Aorta (tissue), 5 donors: ENCODE results near the gene TSPAN18. TPM values are rescaled to one million over a fixed set of nuclear protein-coding genes. Genes with fewer than 3 reads are reported as not detected.

ENCODE experiments used
- ATAC-seq: fragments of 200-7000 bp; cut with Tn5 transposase; one replicate; pipeline ENCODE4 v1.9.1; 2022; ENCODE audit warnings: moderate library complexity; ENCODE audit not compliant: low FRiP score
- DNase-seq, 2 donors: peaks; one replicate each; pipeline ENCODE4 v3.0.0-alpha.2; 2020
- H3K27ac ChIP-seq, 2 donors: one replicate each; pipeline ENCODE4 v1.5.1; 2013; ENCODE audit warnings: low read length in 2 of 2, mild to moderate bottlenecking in 2 of 2, moderate library complexity in 2 of 2, control low read depth in 1 of 2, inconsistent platforms in 1 of 2, low read depth in 1 of 2
- H3K27me3 ChIP-seq, 2 donors: one replicate each; pipeline ENCODE4 v1.6.1; 2013; ENCODE audit warnings: control low read depth in 1 of 2, low read length in 1 of 2, mild to moderate bottlenecking in 1 of 2, moderate library complexity in 1 of 2; ENCODE audit not compliant: insufficient read depth in 2 of 2, control insufficient read depth in 1 of 2
- H3K36me3 ChIP-seq, 2 donors: one replicate each; pipeline ENCODE4 v1.6.1; 2013; ENCODE audit warnings: control low read depth in 1 of 2, low read length in 1 of 2, mild to moderate bottlenecking in 1 of 2; ENCODE audit not compliant: insufficient read depth in 2 of 2, control insufficient read depth in 1 of 2
- H3K4me1 ChIP-seq, 2 donors: one replicate each; pipeline ENCODE4 v1.6.1; 2013; ENCODE audit warnings: low read length in 2 of 2, control low read depth in 1 of 2, mild to moderate bottlenecking in 1 of 2, moderate library complexity in 1 of 2; ENCODE audit not compliant: insufficient read depth in 2 of 2, control insufficient read depth in 1 of 2
- H3K4me3 ChIP-seq, 2 donors: one replicate each; pipeline ENCODE4 v1.5.1; 2013; ENCODE audit warnings: low read length in 2 of 2, control low read depth in 1 of 2, mild to moderate bottlenecking in 1 of 2
- H3K9me3 ChIP-seq: one replicate; pipeline ENCODE4 v1.6.1; 2013; ENCODE audit warnings: mild to moderate bottlenecking, low read length; ENCODE audit not compliant: control insufficient read depth
- WGBS, 2 donors: extraction: QIAGEN DNeasy Blood & Tissue Kit; methylation state at CpG; one replicate each; pipeline ENCODE4 v1.1.7; 2013; 5-methylcytosine and 5-hydroxymethylcytosine counted together
- intact Hi-C, 2 donors: fragments of 100-400 bp; cut with DNase I; formaldehyde crosslinking; loops; one replicate each; pipeline versions ENCODE4 v1.14.2 to v1.15.0; 2022
- polyA plus RNA-seq, 2 donors: library from polyadenylated mRNA; stranded (reverse); fragments of 200-250 nt; gene quantifications; one replicate each; pipeline ENCODE4 v1.2.3, GENCODE V29; 2013
- total RNA-seq, 2 donors: library from RNA; stranded (reverse); fragmentation: NEBNext Ultra II Directional; extraction: Animal tissue kit (Norgen Biotek cat#: 25700); gene quantifications; one replicate each; pipeline ENCODE4 v1.2.1, GENCODE V29; 2021
- donor health status: healthy with polysubstance abuse.
- donor health status: Bipolar disorder and iron deficiency.
- donor health status: DM: no; HTN: no; CAD: no.
- donor health status: DM: no; HTN: no; CAD: no.
- donor health status: DM: yes; HTN: yes; CAD: no.

The TSPAN18 gene
- total and polyA plus RNA-seq, 4 donors: 1.0 to 44.9 (median 18.0) TPM

DNA sequence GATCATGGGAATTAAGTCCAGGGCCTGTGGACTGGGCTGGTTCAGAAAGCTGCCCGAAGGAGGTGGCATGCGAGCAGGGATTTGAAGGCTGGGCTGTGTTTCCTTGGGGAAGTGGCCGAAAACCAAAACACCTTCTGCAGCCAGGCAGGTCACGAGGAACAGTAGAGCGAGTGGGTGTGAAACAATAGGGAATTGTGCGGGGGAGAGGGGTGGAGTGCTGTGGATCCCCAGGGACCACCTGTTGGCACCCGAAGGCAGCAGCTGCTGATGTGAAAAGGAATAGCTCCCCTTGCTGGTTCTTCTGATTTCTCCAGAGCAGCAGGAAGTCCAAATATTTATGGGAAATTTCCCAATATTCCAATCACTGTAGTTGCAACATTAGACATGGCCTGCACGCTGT is 199.3 kb downstream of the TSPAN18 start:
- WGBS, 2 donors: 74 to 79% methylated on average over 8 of the region's 8 CpGs
- intact Hi-C loops: no loop called here
- ATAC-seq (no peak), DNase-seq (no peak)
- no peaks in the 10 kb centered on the region for H3K4me1 ChIP-seq
- no peaks in the 10 kb centered on the region for H3K9me3 ChIP-seq
- no peak overlapping the region for H3K27ac ChIP-seq
- H3K27me3 ChIP-seq: no peaks in the 10 kb centered on the region
- H3K4me3 ChIP-seq: no peak overlapping the region
- H3K36me3 ChIP-seq: no peaks in the 10 kb centered on the region

- no peaks in the 10 kb centered on the region for H3K36me3 ChIP-seq
- intact Hi-C loops: loop anchor here in 1 of 2 donors (1.0 kb wide), 1 partner anchor 178 kb away; no protein-coding TSS in a partner anchor
- peak; percentile 78 to 90 for DNase-seq
These were observed 200.5 kb downstream of the TSPAN18 start for GRCh38 chr11:44927174-44927661.

DNA sequence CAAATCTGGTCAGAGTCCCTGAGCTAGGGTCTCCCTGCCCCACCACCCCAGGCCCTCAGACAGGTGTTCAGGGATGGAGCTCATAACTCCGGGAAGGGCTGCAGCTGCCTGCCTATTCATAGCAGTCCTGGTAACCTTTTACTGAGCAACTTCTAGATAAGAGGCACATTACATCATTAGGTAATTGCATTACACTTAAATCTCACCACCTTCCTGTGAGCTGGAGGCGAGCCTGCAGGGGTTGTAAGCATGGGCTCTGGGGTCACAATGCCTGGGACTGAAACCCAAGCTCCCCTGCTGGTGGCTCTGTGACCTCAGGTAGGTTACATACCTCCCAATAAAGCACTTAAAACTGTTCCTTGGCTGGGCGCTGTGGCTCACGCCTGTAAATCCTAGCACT is 201.4 kb downstream of the TSPAN18 start:
- H3K27me3 ChIP-seq: no peaks in the 10 kb centered on the region
- H3K36me3 ChIP-seq: no peaks in the 10 kb centered on the region
- WGBS, 2 donors: 88 to 93% methylated on average over 4 of the region's 4 CpGs
- no peak overlapping the region for H3K4me3 ChIP-seq
- no peaks in the 10 kb centered on the region for H3K4me1 ChIP-seq
- intact Hi-C loops: no loop called here
- H3K27ac ChIP-seq: no peak overlapping the region
- DNase-seq (no peak), ATAC-seq (no peak)
- H3K9me3 ChIP-seq: no peaks in the 10 kb centered on the region

More at GRCh38 chr11:44927174-44927661, 200.5 kb downstream of the TSPAN18 start:
- no peak overlapping the region for H3K27ac ChIP-seq
- 20 to 25% methylated on average over 15 to 16 of the region's 16 CpGs for WGBS, 2 donors
- peak; percentile 64 for ATAC-seq
- H3K9me3 ChIP-seq: no peaks in the 10 kb centered on the region
- H3K4me1 ChIP-seq: no peaks in the 10 kb centered on the region
- H3K4me3 ChIP-seq: no peak overlapping the region
- no peaks in the 10 kb centered on the region for H3K27me3 ChIP-seq

DNA sequence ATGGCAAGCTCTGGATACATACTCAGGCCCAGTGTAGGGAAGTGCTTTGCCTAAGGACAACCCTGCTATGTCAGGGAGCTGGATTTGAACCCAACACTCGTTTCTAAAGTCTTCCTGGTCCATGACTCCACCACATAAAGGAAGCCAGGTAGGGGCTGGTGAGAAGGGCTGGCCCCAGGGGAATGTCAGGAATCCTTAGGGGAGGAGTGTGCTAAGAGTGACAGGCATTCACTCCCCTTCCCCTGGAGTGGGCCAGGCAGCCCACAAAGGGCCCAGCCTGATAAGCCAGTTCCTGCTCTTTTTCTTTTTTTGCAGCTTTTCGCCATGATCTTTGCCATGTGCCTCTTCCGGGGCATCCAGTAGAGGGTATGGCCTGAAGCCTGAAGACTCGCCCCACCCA is 202.1 kb downstream of the TSPAN18 start:
- ATAC-seq: no peak
- H3K27ac ChIP-seq: no peak overlapping the region

GRCh38 chr11:44930588-44931302 is 204.0 kb downstream of the TSPAN18 start:
- Histone ChIP-seq H3K27me3 (no peaks in the 10 kb centered on the region), H3K4me1 (no peaks in the 10 kb centered on the region), H3K36me3 (no peaks in the 10 kb centered on the region), H3K4me3 (no peak overlapping the region), H3K9me3 (no peaks in the 10 kb centered on the region), H3K27ac (no peak overlapping the region)
- DNase-seq (no peak), ATAC-seq (no peak)
- 68 to 80% methylated on average over 13 of the region's 13 CpGs for WGBS, 2 donors
- intact Hi-C loops: loop anchor here (10.0 kb wide), 2 partner anchors 364 to 404 kb away; no protein-coding TSS in a partner anchor

More for the DNA sequence above, 202.1 kb downstream of the TSPAN18 start:
- H3K4me1 ChIP-seq: no peaks in the 10 kb centered on the region
- DNase-seq: no peak
- no peak overlapping the region for H3K4me3 ChIP-seq
- intact Hi-C loops: no loop called here
- no peaks in the 10 kb centered on the region for H3K36me3 ChIP-seq
- 66 to 78% methylated on average over 4 of the region's 4 CpGs for WGBS, 2 donors
- H3K27me3 ChIP-seq: no peaks in the 10 kb centered on the region
- H3K9me3 ChIP-seq: no peaks in the 10 kb centered on the region

DNA sequence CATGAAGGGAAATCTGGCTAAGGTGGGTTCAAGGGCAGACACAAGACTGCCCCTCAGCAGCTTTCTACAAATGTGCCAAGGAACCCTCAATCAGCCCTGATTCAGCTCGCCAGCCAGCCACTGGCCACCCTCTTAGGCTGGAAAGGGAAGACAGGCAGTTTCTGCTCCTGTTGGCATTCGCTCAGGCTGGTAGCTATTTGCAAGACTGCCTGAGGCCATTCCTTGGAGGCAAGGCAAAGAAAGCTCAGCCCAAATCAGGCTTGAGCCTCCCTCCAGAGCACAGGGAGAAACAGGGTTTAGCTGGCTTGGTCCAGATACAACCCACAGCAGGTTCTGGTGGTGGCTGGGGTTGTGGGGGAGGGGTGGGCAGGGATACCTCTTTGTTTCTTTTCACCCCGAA is 204.7 kb downstream of the TSPAN18 start:
- H3K27me3 ChIP-seq: no peaks in the 10 kb centered on the region
- 81 to 82% methylated on average over 3 of the region's 3 CpGs for WGBS, 2 donors
- DNase-seq (no peak), ATAC-seq (no peak)
- H3K27ac ChIP-seq: no peak overlapping the region
- no peaks in the 10 kb centered on the region for H3K4me1 ChIP-seq
- intact Hi-C loops: loop anchor here (10.0 kb wide), 2 partner anchors 363 to 403 kb away; no protein-coding TSS in a partner anchor
- no peak overlapping the region for H3K4me3 ChIP-seq
- H3K36me3 ChIP-seq: no peaks in the 10 kb centered on the region
- H3K9me3 ChIP-seq: no peaks in the 10 kb centered on the region

DNA sequence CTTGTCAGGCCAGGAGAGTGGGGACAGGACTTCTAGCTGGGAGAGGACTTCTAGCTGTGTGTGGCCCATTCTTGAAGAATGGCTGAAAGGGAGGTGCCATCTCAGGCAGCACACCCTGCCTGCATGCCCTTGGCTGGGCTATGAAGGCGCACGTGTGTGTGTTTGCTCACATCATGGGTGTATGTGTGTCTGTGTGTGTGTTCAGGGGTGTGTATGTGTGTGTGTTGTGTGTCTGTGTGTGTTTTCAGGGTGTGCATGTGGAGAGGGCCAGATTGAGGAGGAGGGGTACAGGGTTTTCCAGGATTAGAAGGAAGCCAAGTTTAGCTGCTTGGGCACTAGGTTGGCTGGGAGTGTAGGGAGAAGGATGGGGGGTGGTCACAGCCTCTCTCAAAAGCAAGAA is 207.3 kb downstream of the TSPAN18 start:
- no peaks in the 10 kb centered on the region for H3K36me3 ChIP-seq
- no peaks in the 10 kb centered on the region for H3K9me3 ChIP-seq
- no peak overlapping the region for H3K27ac ChIP-seq
- ATAC-seq: no peak
- H3K4me1 ChIP-seq: no peaks in the 10 kb centered on the region
- no peaks in the 10 kb centered on the region for H3K27me3 ChIP-seq
- no peak overlapping the region for H3K4me3 ChIP-seq
- DNase-seq: no peak
- 90% methylated on average over 2 of the region's 2 CpGs for WGBS, 2 donors
- intact Hi-C loops: loop anchor here (10.0 kb wide), 2 partner anchors 361 to 401 kb away; no protein-coding TSS in a partner anchor

- ATAC-seq: no peak
- no peaks in the 10 kb centered on the region for H3K9me3 ChIP-seq
- WGBS, 2 donors: 93 to 94% methylated on average over 13 of the region's 13 CpGs
- no peak for DNase-seq
- no peaks in the 10 kb centered on the region for H3K27me3 ChIP-seq
- intact Hi-C loops: loop anchor here (10.0 kb wide), 2 partner anchors 360 to 400 kb away; no protein-coding TSS in a partner anchor
- no peaks in the 10 kb centered on the region for H3K4me1 ChIP-seq
- no peak overlapping the region for H3K4me3 ChIP-seq
- H3K36me3 ChIP-seq: no peaks in the 10 kb centered on the region
- H3K27ac ChIP-seq: no peak overlapping the region
These were observed 208.0 kb downstream of the TSPAN18 start for GRCh38 chr11:44934735-44935250.
